AG08395 (cell line): ENCODE results near the gene KLB.
"Not testable (repeated sequence)": the region's sequence is repeated elsewhere in the genome, so short reads cannot be mapped to it uniquely, and the experiment has no call there.

Experiments
- DNase-seq: peaks from one replicate; pipeline ENCODE4 v3.0.0; 2012; ENCODE audit warnings: mixed read lengths, low spot score

Gene KLB

DNA sequence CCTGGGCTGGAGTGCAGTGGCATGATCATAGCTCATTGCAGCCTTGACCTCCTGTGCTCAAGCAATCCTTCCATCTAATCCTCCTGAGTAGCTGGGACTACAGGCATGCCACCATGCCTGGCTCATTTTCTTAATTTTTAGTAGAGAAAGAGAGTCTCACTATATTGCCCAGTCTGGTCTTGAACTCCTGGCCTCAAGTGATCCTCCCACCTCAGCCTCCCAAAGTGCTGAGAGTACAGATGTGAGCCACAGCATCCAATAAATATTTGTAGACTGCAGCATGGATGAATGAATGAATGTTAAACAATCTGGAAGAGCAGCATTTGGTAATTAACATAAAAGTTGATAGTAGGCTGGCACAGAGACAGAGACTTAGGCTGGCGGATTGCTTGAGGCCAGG lies 20.0 kb downstream of the KLB start:
- DNase-seq: no peak

- no peak for DNase-seq
These were observed 20.9 kb downstream of the KLB start for GRCh38 chr4:39427520-39428114.

DNA sequence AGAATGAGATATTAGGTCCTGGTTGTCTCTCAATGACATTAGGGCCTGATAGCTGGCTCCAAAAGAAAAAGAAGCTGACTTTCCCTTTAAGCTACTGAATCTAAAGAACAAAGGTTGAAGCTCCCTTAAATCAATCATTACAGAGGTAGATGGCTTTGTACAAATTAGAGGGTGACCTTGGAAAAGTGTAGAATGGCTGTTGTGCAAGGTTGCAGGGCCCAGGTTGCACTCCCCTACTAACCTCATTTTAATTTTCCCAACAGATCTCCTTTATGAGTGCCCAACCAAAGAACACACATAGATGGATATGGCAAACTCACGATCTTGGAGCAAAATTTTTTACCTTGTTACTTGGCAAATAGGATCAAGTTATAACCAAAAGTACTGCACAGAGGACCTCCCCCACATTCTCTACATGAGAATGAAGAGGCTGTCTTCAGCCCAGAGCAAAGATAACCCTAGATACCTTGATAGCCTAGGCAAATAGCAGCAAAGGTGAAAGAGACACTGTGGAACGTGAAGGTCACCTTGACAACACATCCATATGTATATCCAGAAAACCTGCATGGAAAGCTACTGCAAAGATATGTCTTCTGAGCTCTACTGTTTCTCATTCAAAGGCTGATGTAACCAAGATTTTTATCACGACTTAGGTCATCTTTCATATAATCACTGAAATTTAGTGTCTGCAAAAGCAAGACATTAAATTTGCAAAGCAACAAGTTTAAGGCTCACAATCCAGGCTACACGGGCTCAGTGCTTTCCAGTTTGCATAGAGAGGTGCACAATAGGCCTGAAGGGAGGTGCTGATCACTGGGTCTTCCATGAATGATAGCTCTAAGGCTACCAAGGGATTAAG lies 23.0 kb downstream of the KLB start:
- DNase-seq: no peak

DNA sequence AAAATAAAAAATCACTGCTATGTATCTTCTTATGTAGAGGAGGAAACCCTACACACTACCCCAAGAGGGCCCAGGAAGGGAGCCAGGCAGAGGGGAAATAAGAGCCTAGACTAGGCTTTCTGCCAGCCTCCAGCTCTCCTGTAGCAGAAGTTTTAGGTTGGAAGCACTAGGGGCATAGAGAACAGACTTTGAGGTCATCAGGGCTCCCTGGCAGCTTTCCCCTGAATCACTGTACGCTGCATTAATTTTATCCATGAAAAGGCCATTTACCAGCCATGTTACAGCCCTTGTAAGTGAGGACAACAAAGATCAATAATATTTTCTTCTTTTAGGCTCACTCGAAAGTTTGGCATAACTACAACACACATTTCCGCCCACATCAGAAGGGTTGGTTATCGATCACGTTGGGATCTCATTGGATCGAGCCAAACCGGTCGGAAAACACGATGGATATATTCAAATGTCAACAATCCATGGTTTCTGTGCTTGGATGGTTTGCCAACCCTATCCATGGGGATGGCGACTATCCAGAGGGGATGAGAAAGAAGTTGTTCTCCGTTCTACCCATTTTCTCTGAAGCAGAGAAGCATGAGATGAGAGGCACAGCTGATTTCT lies 27.3 kb downstream of the KLB start:
- DNase-seq: no peak

DNA sequence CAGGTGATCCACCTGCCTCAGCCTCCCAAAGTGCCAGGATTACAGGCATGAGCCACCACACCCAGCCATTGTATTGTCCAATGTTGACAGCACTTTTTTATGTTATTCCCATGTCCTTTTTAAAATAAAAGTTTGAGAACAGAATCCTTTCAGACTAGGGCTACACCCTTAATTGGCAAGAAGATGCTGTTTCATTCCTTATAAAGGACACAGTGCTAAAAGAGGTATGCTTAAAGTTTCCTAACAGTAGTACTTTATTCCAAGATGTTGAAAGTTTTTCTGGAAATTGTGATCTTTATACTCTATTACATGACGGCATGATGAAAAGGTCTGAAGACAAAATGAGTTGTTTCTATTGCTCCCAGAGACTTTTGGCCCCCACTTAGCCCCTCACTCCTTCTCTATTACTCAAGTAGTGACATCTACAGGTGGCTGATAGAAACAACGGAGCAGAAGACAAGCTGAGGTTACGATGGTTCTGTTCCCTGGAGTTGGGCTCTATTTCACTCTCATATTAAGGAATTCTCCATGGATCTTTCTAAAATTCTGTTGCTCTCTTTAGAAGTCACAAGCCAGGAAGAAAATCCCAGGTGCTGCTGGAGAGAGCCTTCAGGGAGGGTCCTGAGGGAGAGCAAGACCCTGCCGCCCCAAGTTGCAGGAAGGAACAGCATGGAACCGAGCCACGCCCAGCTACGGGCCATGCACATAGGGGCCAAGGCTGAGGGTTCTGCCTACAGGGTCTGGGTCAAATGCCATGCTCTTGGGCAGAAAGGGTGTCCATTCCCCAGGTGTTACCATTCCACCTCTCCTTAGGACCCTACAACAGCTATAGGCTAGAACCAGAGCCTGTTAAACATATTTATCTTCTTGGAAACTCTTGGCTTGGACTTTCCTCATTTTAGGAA lies 29.2 kb downstream of the KLB start:
- DNase-seq: no peak

DNA sequence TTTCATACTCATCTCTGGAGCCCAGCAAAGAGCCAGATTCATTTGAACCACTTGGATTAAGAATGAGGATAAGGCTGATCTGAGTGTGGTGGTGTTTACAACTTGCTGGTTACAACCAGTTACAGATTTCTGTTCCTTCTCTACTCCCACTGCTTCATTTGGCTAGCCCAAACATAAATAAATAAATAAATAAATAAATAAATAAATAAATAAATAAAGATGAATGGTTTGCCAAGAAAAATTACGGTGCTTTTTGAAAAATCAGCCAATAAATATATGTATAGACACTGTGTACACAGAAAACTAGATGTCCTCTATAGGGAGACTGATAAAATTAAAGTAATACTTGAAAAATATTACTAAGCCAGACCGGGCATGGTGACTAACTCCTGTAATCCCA lies 34.9 kb downstream of the KLB start:
- no peak for DNase-seq

DNA sequence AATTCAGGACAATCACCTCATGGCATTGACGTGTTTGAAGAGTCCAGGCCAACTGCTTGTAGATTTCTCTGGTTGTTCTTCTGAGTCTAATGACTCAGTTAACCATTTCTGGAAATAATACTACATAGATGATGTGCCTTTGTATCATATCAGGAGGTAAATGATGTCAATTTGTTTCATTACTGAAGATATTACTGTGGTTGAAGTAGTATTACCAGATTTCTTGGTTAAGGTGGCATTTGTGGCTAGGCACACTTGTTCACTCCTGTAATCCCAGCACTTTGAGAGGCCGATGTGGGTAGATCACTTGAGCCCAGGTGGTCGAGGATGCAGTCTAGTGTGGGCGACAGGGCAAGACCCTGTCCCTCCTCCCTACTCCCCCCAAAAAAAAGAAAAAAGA lies 36.3 kb downstream of the KLB start:
- DNase-seq: no peak

GRCh38 chr4:39446483-39446841 lies 39.7 kb downstream of the KLB start:
- no peak for DNase-seq

DNA sequence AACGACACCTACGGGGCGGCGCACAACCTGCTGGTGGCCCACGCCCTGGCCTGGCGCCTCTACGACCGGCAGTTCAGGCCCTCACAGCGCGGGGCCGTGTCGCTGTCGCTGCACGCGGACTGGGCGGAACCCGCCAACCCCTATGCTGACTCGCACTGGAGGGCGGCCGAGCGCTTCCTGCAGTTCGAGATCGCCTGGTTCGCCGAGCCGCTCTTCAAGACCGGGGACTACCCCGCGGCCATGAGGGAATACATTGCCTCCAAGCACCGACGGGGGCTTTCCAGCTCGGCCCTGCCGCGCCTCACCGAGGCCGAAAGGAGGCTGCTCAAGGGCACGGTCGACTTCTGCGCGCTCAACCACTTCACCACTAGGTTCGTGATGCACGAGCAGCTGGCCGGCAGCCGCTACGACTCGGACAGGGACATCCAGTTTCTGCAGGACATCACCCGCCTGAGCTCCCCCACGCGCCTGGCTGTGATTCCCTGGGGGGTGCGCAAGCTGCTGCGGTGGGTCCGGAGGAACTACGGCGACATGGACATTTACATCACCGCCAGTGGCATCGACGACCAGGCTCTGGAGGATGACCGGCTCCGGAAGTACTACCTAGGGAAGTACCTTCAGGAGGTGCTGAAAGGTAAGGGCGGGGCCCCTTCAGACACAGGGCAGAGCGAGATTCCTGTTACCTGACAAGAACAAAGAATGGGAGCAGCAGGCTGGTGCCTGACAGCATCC lies 40.3 kb downstream of the KLB start:
- peak; percentile 50 for DNase-seq

GRCh38 chr4:39450618-39451017 lies 43.9 kb downstream of the KLB start:
- DNase-seq: no peak

GRCh38 chr4:39451423-39452023 lies 44.8 kb downstream of the KLB start:
- DNase-seq: no peak

DNA sequence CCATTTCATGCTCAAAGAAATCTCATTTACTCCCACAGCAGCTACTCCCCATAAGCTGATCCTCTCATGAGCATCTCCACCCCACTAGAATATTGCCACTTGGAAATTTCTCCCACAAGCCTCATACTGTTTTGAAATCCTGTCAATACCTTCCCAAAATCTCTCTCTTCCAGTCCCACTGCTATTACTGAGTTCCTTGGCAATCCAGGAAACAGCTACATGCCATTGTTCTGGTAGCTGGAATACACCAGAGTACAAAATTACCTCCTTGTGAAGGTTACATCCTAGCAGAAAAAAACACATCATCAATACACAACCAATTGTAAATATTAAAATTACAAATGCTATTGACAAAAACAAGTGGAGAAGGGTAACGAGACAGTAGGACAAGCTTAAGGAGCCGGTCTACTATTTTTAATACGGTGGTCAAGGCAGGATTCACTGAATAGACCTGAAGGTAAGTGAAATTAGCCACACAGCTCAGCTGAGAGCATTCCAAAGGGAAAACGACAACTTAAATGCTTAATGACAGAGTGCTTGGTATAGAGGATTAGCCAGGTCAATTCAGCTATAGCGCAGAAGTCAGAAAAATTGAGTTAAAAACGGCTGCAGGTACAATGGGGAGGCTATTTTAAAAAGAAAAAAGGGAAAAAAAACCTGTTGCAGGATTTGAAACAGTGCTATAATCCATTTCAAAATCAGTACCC lies 45.6 kb downstream of the KLB start:
- no peak for DNase-seq

GRCh38 chr4:39452860-39453587 lies 46.3 kb downstream of the KLB start:
- DNase-seq: no peak

- DNase-seq: no peak
These were observed 47.0 kb downstream of the KLB start for GRCh38 chr4:39453738-39454137.

DNA sequence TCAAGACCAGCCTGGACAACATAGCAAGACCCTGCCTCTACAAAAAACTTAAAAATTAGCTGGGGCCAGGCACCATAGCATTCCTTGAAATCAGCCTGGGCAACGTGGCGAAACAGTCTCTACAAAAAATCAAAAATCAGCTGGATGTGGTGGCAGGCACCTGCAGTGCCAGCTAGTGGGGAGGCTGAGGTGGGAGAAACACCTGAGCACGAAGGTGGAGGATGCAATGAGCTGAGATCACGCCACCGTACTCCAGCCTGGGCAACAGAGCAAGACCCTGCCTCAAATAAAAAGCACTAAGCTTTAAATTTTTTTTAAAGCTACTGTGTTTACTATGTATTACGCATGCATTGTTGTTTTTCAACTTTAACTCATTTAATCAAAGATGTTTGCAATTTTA lies 48.8 kb downstream of the KLB start:
- DNase-seq: no peak

DNA sequence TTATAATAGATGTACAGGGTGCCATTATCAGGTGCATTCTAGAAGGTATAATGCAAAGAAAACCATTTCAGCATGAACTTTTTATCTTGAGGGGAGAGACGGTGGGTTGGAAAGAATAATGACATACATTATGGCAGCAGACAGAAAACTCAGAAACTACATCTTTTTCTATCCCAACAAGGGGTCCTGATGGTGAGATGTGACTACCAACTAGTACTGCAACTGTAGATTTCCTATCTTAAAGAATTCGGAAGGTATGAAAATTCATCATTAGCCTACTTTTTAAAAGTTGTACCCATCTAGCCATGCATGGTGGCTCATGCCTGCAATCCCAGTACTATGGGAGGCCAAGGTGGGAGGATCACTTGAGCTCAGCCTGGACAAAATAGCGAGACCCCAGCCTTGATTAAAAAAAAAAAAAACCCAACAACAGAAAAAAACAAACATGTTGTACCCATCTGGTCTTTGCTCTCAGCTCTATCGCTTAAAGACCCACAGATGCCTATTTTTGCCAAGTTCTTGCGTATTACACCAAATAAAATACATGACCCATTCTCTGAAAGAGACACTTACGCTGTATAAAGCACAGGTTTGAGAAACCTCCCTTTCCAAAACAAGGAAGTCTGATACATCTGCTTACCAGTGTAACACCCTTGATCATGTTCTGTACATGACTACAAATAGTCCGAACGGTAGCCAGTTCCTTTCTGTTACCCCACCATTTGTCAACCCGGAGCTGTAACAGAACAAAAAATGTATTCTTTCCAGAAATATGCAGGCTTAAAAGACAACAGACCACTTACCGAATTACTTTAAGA lies 50.4 kb downstream of the KLB start:
- no peak for DNase-seq

DNA sequence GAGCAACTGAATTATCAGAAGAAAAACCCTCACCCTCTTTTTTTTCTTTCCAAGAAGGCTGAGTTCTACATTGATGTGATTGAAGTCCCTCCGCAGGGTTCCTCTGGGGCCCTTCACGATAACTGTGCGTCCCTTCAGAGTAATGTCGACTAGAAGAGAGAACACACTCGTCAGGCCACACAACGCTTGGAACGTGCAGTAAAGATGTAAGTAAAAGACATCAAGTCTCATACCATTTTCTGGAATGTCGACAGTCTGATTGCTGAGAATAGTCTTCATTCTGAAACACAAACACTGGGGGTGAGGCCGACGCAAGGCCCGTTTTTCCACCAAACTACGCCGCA lies 51.4 kb downstream of the KLB start:
- not testable (repeated sequence) for DNase-seq

- DNase-seq: peak; percentile 98
These were observed 52.0 kb downstream of the KLB start, which contains the start of the genes LIAS and RPL9 for GRCh38 chr4:39458505-39459300. LIAS (plus strand) TSS chr4:39459056; CDS start chr4:39459118, 62 bp downstream. RPL9 (minus strand) TSS chr4:39458922; CDS start chr4:39458439, 483 bp downstream.
